NCI-H774 (cell line): Measurements from ENCODE around the gene SDK2.

Experiments used
- DNase-seq: peaks from one replicate; lab custom pipeline; 2025; lab: John Stamatoyannopoulos, UW

Gene SDK2

GRCh38 chr17:73653810-73654209 is 9.6 kb upstream of the SDK2 start:
- DNase-seq = no peak

- no peak for DNase-seq
These were observed 8.7 kb upstream of the SDK2 start for GRCh38 chr17:73652886-73653480.

GRCh38 chr17:73650617-73651200 is 6.5 kb upstream of the SDK2 start:
- no peak for DNase-seq

GRCh38 chr17:73650140-73650539 is 5.9 kb upstream of the SDK2 start:
- DNase-seq = peak; percentile 31

GRCh38 chr17:73648974-73649373 is 4.7 kb upstream of the SDK2 start:
- no peak for DNase-seq

- no peak for DNase-seq
These were observed 4.2 kb upstream of the SDK2 start for GRCh38 chr17:73648543-73648820.

- DNase-seq = no peak
These were observed 3.7 kb upstream of the SDK2 start for GRCh38 chr17:73647772-73648542.

DNA sequence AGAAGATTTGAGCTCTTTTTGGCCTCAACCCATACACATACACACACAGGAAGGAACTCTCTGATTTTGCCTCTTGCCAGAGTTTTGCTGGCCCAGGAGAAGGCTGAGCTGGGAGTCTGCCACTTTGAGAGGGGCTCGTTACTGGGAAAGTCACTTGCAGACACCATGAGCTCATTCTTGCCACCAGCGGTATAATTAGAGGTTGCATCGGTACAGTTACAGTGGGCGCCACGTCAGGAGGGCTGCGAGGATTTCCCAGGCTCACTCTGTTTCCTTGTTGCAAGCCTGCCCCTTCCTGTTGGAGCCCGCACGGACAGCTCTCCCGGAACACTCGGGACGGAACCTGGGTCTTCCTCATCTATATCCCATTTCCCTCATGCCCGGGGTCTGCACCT is 3.1 kb upstream of the SDK2 start:
- DNase-seq = no peak

- DNase-seq = no peak
These were observed 2.4 kb upstream of the SDK2 start for GRCh38 chr17:73646409-73647300.

GRCh38 chr17:73645050-73645871 is 1.0 kb upstream of the SDK2 start:
- DNase-seq = peak; percentile 83

- no peak for DNase-seq
These were observed 447 bp downstream of the SDK2 start for GRCh38 chr17:73643852-73644144.

- peak; percentile 78 for DNase-seq
These were observed 1.0 kb downstream of the SDK2 start for GRCh38 chr17:73643001-73643851.

- no peak for DNase-seq
These were observed 1.6 kb downstream of the SDK2 start for GRCh38 chr17:73642659-73643000.

- peak; percentile 65 for DNase-seq
These were observed 2.2 kb downstream of the SDK2 start for GRCh38 chr17:73641826-73642600.

- DNase-seq = no peak
These were observed 3.6 kb downstream of the SDK2 start for GRCh38 chr17:73640691-73641090.

- DNase-seq = peak; percentile 69
These were observed 4.3 kb downstream of the SDK2 start for GRCh38 chr17:73639932-73640331.

- DNase-seq = no peak
These were observed 4.9 kb downstream of the SDK2 start for GRCh38 chr17:73639322-73639721.

- DNase-seq = no peak
These were observed 5.7 kb downstream of the SDK2 start for GRCh38 chr17:73638556-73638955.

GRCh38 chr17:73637866-73638265 is 6.4 kb downstream of the SDK2 start:
- no peak for DNase-seq

- no peak for DNase-seq
These were observed 9.0 kb downstream of the SDK2 start for GRCh38 chr17:73635101-73635817.
